RWPE2 (cell line): ENCODE measurements around the gene TAF10.

Experiments used
- ATAC-seq: fragments of 200-7000 bp; cut with Tn5 transposase; 3 replicates; pipeline ENCODE4 v1.9.1; 2021; ENCODE audit warnings: low read depth
- DNase-seq: peaks from one replicate; pipeline ENCODE4 v3.0.0-alpha.2; 2020; ENCODE audit warnings: low spot score
- H3K27ac ChIP-seq: fragments of 450-650 bp; 2 replicates; pipeline ENCODE4 v1.5.1; 2017; ENCODE audit warnings: mild to moderate bottlenecking; ENCODE audit not compliant: poor library complexity, severe bottlenecking
- H3K27me3 ChIP-seq: fragments of 250-450 bp; sonication (Bioruptor Pico); 2 replicates; pipeline ENCODE4 v1.5.1; 2021; ENCODE audit warnings: mild to moderate bottlenecking, moderate library complexity; ENCODE audit not compliant: insufficient read depth, poor library complexity, severe bottlenecking
- H3K36me3 ChIP-seq: fragments of 250-450 bp; sonication (Bioruptor Pico); 2 replicates; pipeline ENCODE4 v1.5.1; 2020; ENCODE audit warnings: low read depth, mild to moderate bottlenecking, moderate library complexity
- H3K4me1 ChIP-seq: fragments of 250-450 bp; sonication (Bioruptor Pico); 2 replicates; pipeline ENCODE4 v1.5.1; 2021; ENCODE audit warnings: mild to moderate bottlenecking, moderate library complexity; ENCODE audit not compliant: insufficient read depth, poor library complexity, severe bottlenecking
- H3K4me3 ChIP-seq: fragments of 250-450 bp; sonication (Bioruptor Pico); 2 replicates; pipeline ENCODE4 v1.5.1; 2021; ENCODE audit warnings: mild to moderate bottlenecking, moderate library complexity; ENCODE audit not compliant: severe bottlenecking
- H3K9me3 ChIP-seq: fragments of 250-450 bp; sonication (Bioruptor Pico); 2 replicates; pipeline ENCODE4 v1.5.1; 2021; ENCODE audit warnings: mild to moderate bottlenecking, moderate library complexity; ENCODE audit not compliant: severe bottlenecking
- CTCF ChIP-seq: fragments of 450-650 bp; IDR thresholded peaks from one replicate; pipeline ENCODE4 v1.5.1; 2017; ENCODE audit warnings: mild to moderate bottlenecking, moderate library complexity; ENCODE audit not compliant: poor library complexity, severe bottlenecking

Gene TAF10

GRCh38 chr11:6625832-6626420 is 13.9 kb upstream of the TAF10 start:
- Histone ChIP-seq H3K9me3 (no peaks in the 10 kb centered on the region), H3K27me3 (no peaks in the 10 kb centered on the region), H3K4me3 (no peak overlapping the region), H3K27ac (no peak overlapping the region), H3K4me1 (no peaks in the 10 kb centered on the region), H3K36me3 (no peaks in the 10 kb centered on the region)
- DNase-seq (peak; percentile 33), ATAC-seq (no peak)
- no peak for TF ChIP-seq CTCF

- DNase-seq (peak; percentile 39), ATAC-seq (no peak)
- no peaks in the 10 kb centered on the region for H3K36me3 ChIP-seq
- no peaks in the 10 kb centered on the region for H3K9me3 ChIP-seq
- H3K27me3 ChIP-seq, result no peaks in the 10 kb centered on the region
- TF ChIP-seq CTCF, result no peak
- H3K4me1 ChIP-seq, result no peaks in the 10 kb centered on the region
- H3K27ac ChIP-seq, result no peak overlapping the region
- no peak overlapping the region for H3K4me3 ChIP-seq
These were observed 13.3 kb upstream of the TAF10 start for GRCh38 chr11:6625156-6625831.

- peaks cover 4% of the 10 kb centered on the region for H3K4me1 ChIP-seq
- no peaks in the 10 kb centered on the region for H3K27me3 ChIP-seq
- no peaks in the 10 kb centered on the region for H3K36me3 ChIP-seq
- no peak for TF ChIP-seq CTCF
- H3K4me3 ChIP-seq, result no peak overlapping the region
- ATAC-seq, result no peak
- DNase-seq, result peak; percentile 49
- H3K9me3 ChIP-seq, result no peaks in the 10 kb centered on the region
- no peak overlapping the region for H3K27ac ChIP-seq
These were observed 11.7 kb upstream of the TAF10 start for GRCh38 chr11:6623391-6624363.

- no peaks in the 10 kb centered on the region for H3K9me3 ChIP-seq
- TF ChIP-seq CTCF, result no peak
- H3K4me3 ChIP-seq, result no peak overlapping the region
- H3K27me3 ChIP-seq, result no peaks in the 10 kb centered on the region
- DNase-seq, result peak; percentile 49
- H3K4me1 ChIP-seq, result peaks cover 4% of the 10 kb centered on the region
- ATAC-seq, result peak; percentile 20; the same call in 1 of the 3 replicates
- no peaks in the 10 kb centered on the region for H3K36me3 ChIP-seq
- no peak overlapping the region for H3K27ac ChIP-seq
These were observed 10.5 kb upstream of the TAF10 start for GRCh38 chr11:6622261-6623171.
